Left ventricle myocardium inferior (tissue), 1 donor: Measurements from ENCODE around the gene RMP24.

Experiments
- DNase-seq: peaks from one replicate; pipeline ENCODE4 v3.0.0-alpha.2; 2020
- H3K27ac ChIP-seq: fragments of 200-600 bp; replicated peaks from 2 replicates; pipeline ENCODE4 v1.8.0; 2021
- H3K27me3 ChIP-seq: fragments of 200-600 bp; 2 replicates; pipeline ENCODE4 v1.8.0; 2021; ENCODE audit warnings: low read depth
- H3K36me3 ChIP-seq: fragments of 200-600 bp; 2 replicates; pipeline ENCODE4 v1.8.0; 2021
- H3K4me1 ChIP-seq: fragments of 200-600 bp; 2 replicates; pipeline ENCODE4 v1.8.0; 2021
- H3K4me3 ChIP-seq: fragments of 200-600 bp; 2 replicates; pipeline ENCODE4 v1.8.0; 2021; ENCODE audit warnings: mild to moderate bottlenecking, moderate library complexity
- H3K9me3 ChIP-seq: fragments of 200-600 bp; replicated peaks from 2 replicates; pipeline ENCODE4 v1.8.0; 2021
- CTCF ChIP-seq: fragments of 200-600 bp; IDR thresholded peaks from 2 replicates; pipeline ENCODE4 v1.8.0; 2021; ENCODE audit warnings: antibody characterized with exemption, mild to moderate bottlenecking, borderline replicate concordance
- intact Hi-C: fragments of 100-400 bp; cut with micrococcal nuclease; formaldehyde crosslinking; loops from one replicate; pipeline ENCODE4 v1.11.0; 2022
- donor health status: DM: no; HTN: yes; CAD: no; lungs with severe emphysema.

The RMP24 gene

GRCh38 chr18:35972197-35973000 lies at the start of gene RMP24:
Gene RMP24, plus strand, starts transcription at chr18:35972679.
- TF ChIP-seq CTCF, result no peak
- peak within 1 kb of the TSS; percentile 97 for H3K27ac ChIP-seq
- intact Hi-C loops, result no loop called here
- peak within 1 kb of the TSS; percentile 94 for H3K4me3 ChIP-seq
- DNase-seq, result peak; percentile 95
- H3K9me3 ChIP-seq, result no peaks in the 10 kb centered on the region
- peaks cover 26% of the 10 kb centered on the region for H3K36me3 ChIP-seq
- peaks cover 33% of the 10 kb centered on the region for H3K4me1 ChIP-seq
- no peaks in the 10 kb centered on the region for H3K27me3 ChIP-seq

- H3K4me3 ChIP-seq, result no peak overlapping the region
- no peak for DNase-seq
- H3K4me1 ChIP-seq, result no peaks in the 10 kb centered on the region
- intact Hi-C loops, result no loop called here
- TF ChIP-seq CTCF, result no peak
- H3K27me3 ChIP-seq, result peaks cover 36% of the 10 kb centered on the region
- no peaks in the 10 kb centered on the region for H3K9me3 ChIP-seq
- no peak overlapping the region for H3K27ac ChIP-seq
- H3K36me3 ChIP-seq, result no peaks in the 10 kb centered on the region
These were observed 48.4 kb upstream of the RMP24 start for GRCh38 chr18:35923939-35924684.

GRCh38 chr18:35926884-35927283 lies 45.6 kb upstream of the RMP24 start:
- no peaks in the 10 kb centered on the region for H3K4me1 ChIP-seq
- no peak for DNase-seq
- peaks cover 30% of the 10 kb centered on the region for H3K27me3 ChIP-seq
- no peaks in the 10 kb centered on the region for H3K36me3 ChIP-seq
- peaks cover 16% of the 10 kb centered on the region for H3K9me3 ChIP-seq
- no peak overlapping the region for H3K27ac ChIP-seq
- intact Hi-C loops, result no loop called here
- no peak overlapping the region for H3K4me3 ChIP-seq
- no peak for TF ChIP-seq CTCF

- no peak for TF ChIP-seq CTCF
- Histone ChIP-seq H3K36me3 (no peaks in the 10 kb centered on the region), H3K27ac (no peak overlapping the region), H3K27me3 (peaks cover 25% of the 10 kb centered on the region), H3K9me3 (peaks cover 16% of the 10 kb centered on the region), H3K4me1 (no peaks in the 10 kb centered on the region), H3K4me3 (no peak overlapping the region)
- intact Hi-C loops, result no loop called here
- no peak for DNase-seq
These were observed 45.0 kb upstream of the RMP24 start for GRCh38 chr18:35927430-35927829.

- Histone ChIP-seq H3K4me3 (no peak overlapping the region), H3K27me3 (no peaks in the 10 kb centered on the region), H3K36me3 (no peaks in the 10 kb centered on the region), H3K27ac (no peak overlapping the region), H3K9me3 (peaks cover 16% of the 10 kb centered on the region), H3K4me1 (no peaks in the 10 kb centered on the region)
- TF ChIP-seq CTCF, result no peak
- DNase-seq, result no peak
- intact Hi-C loops, result no loop called here
These were observed 38.5 kb upstream of the RMP24 start for GRCh38 chr18:35933982-35934381.
